ENCODE measurements around the gene RALGPS1.

The RALGPS1 gene

DNA sequence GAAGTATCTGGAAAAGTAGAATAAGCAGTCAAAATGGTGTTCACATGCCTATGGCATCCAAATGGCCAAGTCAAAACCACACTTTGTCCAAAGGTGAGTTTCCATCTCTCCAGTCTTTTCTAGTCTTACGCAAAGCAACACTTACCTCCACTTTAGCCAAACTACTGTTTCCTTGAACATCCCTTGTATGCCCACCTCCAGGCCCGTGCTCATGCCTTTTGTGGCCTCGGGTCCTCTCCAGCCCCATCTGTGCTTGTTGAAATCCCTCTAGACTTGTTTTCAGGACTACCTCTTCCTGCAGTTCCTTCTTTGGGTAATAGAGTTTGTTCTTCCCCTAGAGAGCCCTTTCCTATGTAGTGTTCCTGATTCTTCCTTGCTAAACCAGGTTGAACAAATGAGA, 146.8 kb downstream of the RALGPS1 start:
- Histone ChIP-seq H3K4me3 (replicated peaks; ENCODE audit: insufficient read depth, low read length) (no peak overlapping the region), H3K27me3 (ENCODE audit: insufficient read depth, poor library complexity, severe bottlenecking) (no peaks in the 10 kb centered on the region), H3K27ac (replicated peaks) (no peak overlapping the region)
- TF ChIP-seq POLR2AphosphoS5 (IDR thresholded peaks at IDR 0.05; ENCODE audit: low read depth) (no peak), GABPA (IDR thresholded peaks at IDR 0.05; ENCODE audit: low read depth) (no peak), SPI1 (IDR thresholded peaks at IDR 0.05; ENCODE audit: borderline replicate concordance, low read depth) (no peak)
- TF ChIP-seq, protein P1, sequence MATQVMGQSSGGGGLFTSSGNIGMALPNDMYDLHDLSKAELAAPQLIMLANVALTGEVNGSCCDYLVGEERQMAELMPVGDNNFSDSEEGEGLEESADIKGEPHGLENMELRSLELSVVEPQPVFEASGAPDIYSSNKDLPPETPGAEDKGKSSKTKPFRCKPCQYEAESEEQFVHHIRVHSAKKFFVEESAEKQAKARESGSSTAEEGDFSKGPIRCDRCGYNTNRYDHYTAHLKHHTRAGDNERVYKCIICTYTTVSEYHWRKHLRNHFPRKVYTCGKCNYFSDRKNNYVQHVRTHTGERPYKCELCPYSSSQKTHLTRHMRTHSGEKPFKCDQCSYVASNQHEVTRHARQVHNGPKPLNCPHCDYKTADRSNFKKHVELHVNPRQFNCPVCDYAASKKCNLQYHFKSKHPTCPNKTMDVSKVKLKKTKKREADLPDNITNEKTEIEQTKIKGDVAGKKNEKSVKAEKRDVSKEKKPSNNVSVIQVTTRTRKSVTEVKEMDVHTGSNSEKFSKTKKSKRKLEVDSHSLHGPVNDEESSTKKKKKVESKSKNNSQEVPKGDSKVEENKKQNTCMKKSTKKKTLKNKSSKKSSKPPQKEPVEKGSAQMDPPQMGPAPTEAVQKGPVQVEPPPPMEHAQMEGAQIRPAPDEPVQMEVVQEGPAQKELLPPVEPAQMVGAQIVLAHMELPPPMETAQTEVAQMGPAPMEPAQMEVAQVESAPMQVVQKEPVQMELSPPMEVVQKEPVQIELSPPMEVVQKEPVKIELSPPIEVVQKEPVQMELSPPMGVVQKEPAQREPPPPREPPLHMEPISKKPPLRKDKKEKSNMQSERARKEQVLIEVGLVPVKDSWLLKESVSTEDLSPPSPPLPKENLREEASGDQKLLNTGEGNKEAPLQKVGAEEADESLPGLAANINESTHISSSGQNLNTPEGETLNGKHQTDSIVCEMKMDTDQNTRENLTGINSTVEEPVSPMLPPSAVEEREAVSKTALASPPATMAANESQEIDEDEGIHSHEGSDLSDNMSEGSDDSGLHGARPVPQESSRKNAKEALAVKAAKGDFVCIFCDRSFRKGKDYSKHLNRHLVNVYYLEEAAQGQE (IDR thresholded peaks at IDR 0.05; ENCODE audit: insufficient replicate concordance, low read depth) = no peak
- TF ChIP-seq, protein P2, sequence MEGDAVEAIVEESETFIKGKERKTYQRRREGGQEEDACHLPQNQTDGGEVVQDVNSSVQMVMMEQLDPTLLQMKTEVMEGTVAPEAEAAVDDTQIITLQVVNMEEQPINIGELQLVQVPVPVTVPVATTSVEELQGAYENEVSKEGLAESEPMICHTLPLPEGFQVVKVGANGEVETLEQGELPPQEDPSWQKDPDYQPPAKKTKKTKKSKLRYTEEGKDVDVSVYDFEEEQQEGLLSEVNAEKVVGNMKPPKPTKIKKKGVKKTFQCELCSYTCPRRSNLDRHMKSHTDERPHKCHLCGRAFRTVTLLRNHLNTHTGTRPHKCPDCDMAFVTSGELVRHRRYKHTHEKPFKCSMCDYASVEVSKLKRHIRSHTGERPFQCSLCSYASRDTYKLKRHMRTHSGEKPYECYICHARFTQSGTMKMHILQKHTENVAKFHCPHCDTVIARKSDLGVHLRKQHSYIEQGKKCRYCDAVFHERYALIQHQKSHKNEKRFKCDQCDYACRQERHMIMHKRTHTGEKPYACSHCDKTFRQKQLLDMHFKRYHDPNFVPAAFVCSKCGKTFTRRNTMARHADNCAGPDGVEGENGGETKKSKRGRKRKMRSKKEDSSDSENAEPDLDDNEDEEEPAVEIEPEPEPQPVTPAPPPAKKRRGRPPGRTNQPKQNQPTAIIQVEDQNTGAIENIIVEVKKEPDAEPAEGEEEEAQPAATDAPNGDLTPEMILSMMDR (IDR thresholded peaks at IDR 0.05; ENCODE audit: insufficient read depth, low read length) = no peak
- no peak for DNase-seq (ENCODE audit: low read depth in 1 of 2, low spot score in 1 of 2)

DNA sequence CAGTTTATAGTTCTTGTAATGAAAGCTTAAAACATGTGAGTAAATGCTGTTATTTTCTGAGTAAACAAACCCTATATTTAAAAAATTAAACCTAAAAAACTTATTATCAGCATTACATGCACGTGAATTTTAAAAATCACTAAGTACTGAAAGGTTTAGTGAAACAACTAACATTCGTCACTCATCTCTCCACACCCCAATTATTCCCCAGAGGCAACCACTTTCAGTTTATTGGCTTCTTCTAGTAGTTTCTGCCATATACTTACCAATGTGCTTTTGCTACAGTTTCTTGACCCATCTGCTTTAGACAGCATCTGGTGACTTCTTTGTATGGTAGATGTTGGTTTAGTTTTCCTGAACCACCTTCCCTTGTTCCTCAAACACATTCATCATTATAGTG, 149.8 kb downstream of the RALGPS1 start:
- TF ChIP-seq GABPA (IDR thresholded peaks at IDR 0.05; ENCODE audit: low read depth) (no peak), SPI1 (IDR thresholded peaks at IDR 0.05; ENCODE audit: borderline replicate concordance, low read depth) (no peak), POLR2AphosphoS5 (IDR thresholded peaks at IDR 0.05; ENCODE audit: low read depth) (no peak)
- TF ChIP-seq, protein P2 (IDR thresholded peaks at IDR 0.05; ENCODE audit: insufficient read depth, low read length) = no peak
- TF ChIP-seq, protein P1 (IDR thresholded peaks at IDR 0.05; ENCODE audit: insufficient replicate concordance, low read depth) = no peak
- H3K27me3 ChIP-seq (ENCODE audit: insufficient read depth, poor library complexity, severe bottlenecking) = no peaks in the 10 kb centered on the region

DNA sequence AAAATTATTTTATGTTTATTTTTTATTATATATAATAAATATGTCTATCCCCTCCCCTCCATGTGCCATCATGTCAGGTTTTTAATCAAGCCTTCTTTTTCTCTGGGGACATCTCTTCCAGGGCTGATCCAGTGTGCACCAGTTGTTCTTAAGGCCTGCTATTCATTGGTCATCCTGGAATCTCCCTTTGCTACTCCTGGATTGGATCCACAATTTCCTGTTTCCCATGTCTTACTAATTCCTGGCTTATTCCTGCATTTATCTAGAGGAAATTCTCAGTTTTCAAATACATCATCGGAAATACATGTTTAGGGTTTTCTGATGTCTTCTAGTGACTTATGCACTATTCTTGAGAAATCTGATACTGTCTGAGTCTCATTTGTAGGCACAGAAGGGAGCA, 151.0 kb downstream of the RALGPS1 start:
- DNase-seq (ENCODE audit: low read depth in 1 of 2, low spot score in 1 of 2) = no peak
- TF ChIP-seq, protein P1 (IDR thresholded peaks at IDR 0.05; ENCODE audit: insufficient replicate concordance, low read depth) = no peak
- TF ChIP-seq, protein P2 (IDR thresholded peaks at IDR 0.05; ENCODE audit: insufficient read depth, low read length) = no peak
- TF ChIP-seq GABPA (IDR thresholded peaks at IDR 0.05; ENCODE audit: low read depth) (no peak), SPI1 (IDR thresholded peaks at IDR 0.05; ENCODE audit: borderline replicate concordance, low read depth) (no peak), POLR2AphosphoS5 (IDR thresholded peaks at IDR 0.05; ENCODE audit: low read depth) (no peak)
- Histone ChIP-seq H3K27me3 (ENCODE audit: insufficient read depth, poor library complexity, severe bottlenecking) (no peaks in the 10 kb centered on the region), H3K27ac (replicated peaks) (no peak overlapping the region), H3K4me3 (replicated peaks; ENCODE audit: insufficient read depth, low read length) (no peak overlapping the region)

More for the DNA sequence above, 149.8 kb downstream of the RALGPS1 start:
- H3K27ac ChIP-seq (replicated peaks) = no peak overlapping the region
- no peak overlapping the region for H3K4me3 ChIP-seq (replicated peaks; ENCODE audit: insufficient read depth, low read length)
- no peak for DNase-seq (ENCODE audit: low read depth in 1 of 2, low spot score in 1 of 2)
